ENCODE results near the gene AQR.
A peak's percentile ranks its signal among the peaks of the same experiment; 100 is the strongest.
"Not testable (repeated sequence)": the region's sequence is repeated elsewhere in the genome, so short reads cannot be mapped to it uniquely, and the experiment has no call there.

Gene AQR

DNA sequence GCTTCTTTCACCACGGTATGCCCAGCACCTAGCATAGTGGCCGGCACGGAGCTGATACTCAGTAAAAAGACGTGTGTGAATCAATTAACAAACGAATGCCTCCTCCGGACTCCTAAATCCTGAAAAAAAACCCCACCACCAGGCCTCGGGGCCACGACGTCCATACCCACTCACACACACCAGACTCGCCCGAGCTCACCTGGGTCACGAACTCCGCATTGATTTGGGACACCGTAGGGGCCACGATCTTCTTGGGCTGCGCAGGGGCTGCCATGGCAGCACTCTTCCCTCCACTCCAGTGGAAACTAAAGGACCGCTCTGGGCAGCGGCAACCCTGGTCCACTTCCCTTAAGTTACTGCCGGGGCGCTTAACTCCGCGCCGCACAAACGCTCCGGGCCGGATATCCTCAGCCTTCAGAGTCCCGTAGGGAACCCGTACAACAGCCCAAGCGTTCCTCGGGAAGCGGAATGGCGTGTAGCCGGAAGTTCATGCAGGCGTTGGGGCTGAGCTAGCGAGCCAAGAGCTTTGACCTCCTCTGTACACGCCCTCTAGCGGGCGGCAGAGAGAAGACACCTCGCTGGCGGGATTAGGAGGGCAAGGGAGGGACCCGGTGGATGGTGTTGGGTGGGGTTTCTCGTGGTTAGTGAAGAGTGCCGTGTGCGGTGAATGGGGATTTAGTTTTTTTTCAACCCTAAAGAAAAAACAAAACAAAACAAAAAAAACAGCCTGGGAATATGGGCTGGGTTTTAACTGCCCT lies at the start of gene AQR:
TSS of gene AQR (minus strand) at position 403 of the 758 bp plus-strand sequence. CDS start at position 274, 129 bp downstream.
- peak; percentile 96 for FAIRE-seq

- no peak for FAIRE-seq
Measured at GRCh38 chr15:35014241-35014640, 44.7 kb upstream of the AQR start.

DNA sequence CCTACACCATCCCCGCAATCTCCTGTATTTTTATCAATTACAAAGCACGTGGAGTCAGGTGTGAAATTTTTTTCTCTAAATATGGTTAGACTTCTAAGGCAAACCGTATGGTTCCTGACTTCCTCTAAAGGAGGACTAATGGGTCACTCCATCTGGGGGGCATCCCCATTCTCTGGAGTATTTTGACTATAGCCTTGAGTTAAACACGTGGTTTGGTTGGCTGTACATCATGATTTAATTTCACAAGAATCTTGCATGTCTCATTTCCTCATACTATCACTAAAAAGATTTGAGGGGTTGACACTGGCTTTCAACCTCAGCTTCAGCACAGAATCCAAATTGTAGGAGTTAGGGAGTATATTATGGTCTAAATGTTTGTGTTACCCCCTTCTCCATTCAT lies 43.8 kb upstream of the AQR start:
- FAIRE-seq: no peak

DNA sequence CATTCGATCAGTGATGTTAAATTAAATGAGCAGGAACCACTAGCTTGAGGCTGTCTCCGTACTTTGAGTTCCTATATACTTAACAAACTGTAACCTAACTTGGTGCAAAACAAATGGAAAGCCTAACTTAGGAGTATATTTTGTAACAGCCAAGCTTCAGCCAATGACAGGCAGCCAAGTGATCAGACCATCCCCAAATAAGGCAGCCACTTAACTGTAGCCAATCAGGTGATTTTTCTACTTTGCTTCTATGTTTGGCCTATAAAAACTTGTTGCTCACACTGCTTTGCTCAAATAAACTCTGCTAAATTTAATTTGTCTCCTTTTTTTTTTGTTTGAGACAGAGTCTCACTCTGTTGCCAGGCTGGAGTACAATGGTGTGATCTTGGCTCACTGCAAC lies 37.9 kb upstream of the AQR start:
- no peak for FAIRE-seq

- FAIRE-seq: no peak
Measured at GRCh38 chr15:35005933-35006332, 36.4 kb upstream of the AQR start.

GRCh38 chr15:35003928-35004327 lies 34.4 kb upstream of the AQR start:
- no peak for FAIRE-seq

- FAIRE-seq: no peak
Measured at GRCh38 chr15:35000511-35000910, 31.0 kb upstream of the AQR start.

GRCh38 chr15:34999906-35000305 lies 30.4 kb upstream of the AQR start:
- no peak for FAIRE-seq

DNA sequence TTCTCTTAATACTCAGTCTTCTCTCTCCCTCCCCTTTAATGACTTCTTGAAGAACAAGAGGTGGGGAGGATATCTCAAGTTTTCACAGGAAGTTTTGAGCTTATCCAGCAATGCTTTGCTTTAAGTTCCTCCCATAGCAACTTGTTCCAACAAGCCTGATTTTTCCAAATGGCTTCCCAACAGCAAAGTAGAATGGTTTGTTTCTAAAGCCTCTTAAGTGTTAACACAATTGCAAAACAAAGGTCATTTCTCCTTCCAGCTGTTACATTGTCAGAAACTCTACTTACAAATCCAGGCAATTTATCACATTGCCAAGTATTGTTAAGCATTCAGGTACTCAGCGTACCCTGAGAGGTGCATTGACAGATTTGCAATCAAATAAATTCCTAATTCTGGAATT lies 25.4 kb upstream of the AQR start:
- no peak for FAIRE-seq

GRCh38 chr15:34993877-34994276 lies 24.3 kb upstream of the AQR start:
- no peak for FAIRE-seq

GRCh38 chr15:34993412-34993811 lies 23.9 kb upstream of the AQR start:
- FAIRE-seq: no peak

- FAIRE-seq: no peak
Measured at GRCh38 chr15:34988027-34988902, 18.7 kb upstream of the AQR start, which contains the start of gene ZNF770. ZNF770 (minus strand) TSS chr15:34988287; CDS start chr15:34983434, 4,853 bp downstream.

GRCh38 chr15:34987609-34988026 lies 18.1 kb upstream of the AQR start:
- no peak for FAIRE-seq

GRCh38 chr15:34986771-34987480 lies 17.4 kb upstream of the AQR start:
- no peak for FAIRE-seq

GRCh38 chr15:34986326-34986725 lies 16.8 kb upstream of the AQR start:
- no peak for FAIRE-seq

GRCh38 chr15:34984889-34985630 lies 15.5 kb upstream of the AQR start:
- no peak for FAIRE-seq

- no peak for FAIRE-seq
Measured at GRCh38 chr15:34976743-34977142, 7.2 kb upstream of the AQR start.

- FAIRE-seq: no peak
Measured at GRCh38 chr15:34976073-34976472, 6.5 kb upstream of the AQR start.

GRCh38 chr15:34973512-34973911 lies 4.0 kb upstream of the AQR start:
- no peak for FAIRE-seq

DNA sequence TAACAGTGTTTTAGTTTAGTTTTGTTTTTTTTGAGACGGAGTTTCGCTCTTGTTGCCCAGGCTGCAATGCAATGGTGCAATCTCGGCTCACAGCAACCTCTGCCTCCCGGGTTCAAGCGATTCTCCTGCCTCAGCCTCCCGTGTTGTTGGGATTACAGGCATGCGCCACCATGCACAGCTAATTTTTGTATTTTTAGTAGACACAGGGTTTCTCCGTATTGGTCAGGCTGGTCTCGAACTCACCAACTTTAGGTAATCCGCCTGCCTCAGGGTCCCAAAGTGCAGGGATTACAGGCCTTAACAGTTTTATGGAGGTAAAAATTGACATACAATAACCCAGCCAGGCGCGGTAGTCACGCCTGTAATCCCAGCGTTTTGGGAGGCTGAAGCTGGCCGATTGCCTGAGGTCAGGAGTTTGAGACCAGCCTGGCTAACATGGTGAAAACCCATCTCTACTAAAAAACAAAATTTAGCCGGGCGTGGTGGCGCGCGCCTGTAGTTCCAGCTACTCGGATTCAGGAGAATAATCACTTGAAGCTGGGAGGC lies 629 bp upstream of the AQR start:
- not testable (repeated sequence) for FAIRE-seq

- FAIRE-seq: no peak
Measured at GRCh38 chr15:34964277-34964676, 5.3 kb downstream of the AQR start.

GRCh38 chr15:34953851-34954250 lies 15.7 kb downstream of the AQR start:
- no peak for FAIRE-seq
